Chondrocyte (in vitro differentiated cells): ENCODE results near the gene MVP. TPM values are rescaled to one million over a fixed set of nuclear protein-coding genes. Genes with fewer than 3 reads are reported as not detected.

Source experiments
- DNase-seq: peaks from one replicate; pipeline ENCODE4 v3.0.0; 2021; ENCODE audit warnings: mixed read lengths, low spot score
- H3K27ac Mint-ChIP-seq: one replicate; pipeline ENCODE4 v1.8.0; 2021; ENCODE audit warnings: mild to moderate bottlenecking, moderate library complexity, mixed read lengths; ENCODE audit not compliant: unreplicated experiment
- H3K27me3 Mint-ChIP-seq: 2 replicates; pipeline ENCODE4 v1.8.0; 2021; ENCODE audit warnings: low read depth, mixed read lengths
- H3K36me3 Mint-ChIP-seq: 2 replicates; pipeline ENCODE4 v1.8.0; 2021; ENCODE audit warnings: low read depth, mixed read lengths
- H3K4me1 Mint-ChIP-seq: 2 replicates; pipeline ENCODE4 v1.8.0; 2021; ENCODE audit warnings: low read depth, mild to moderate bottlenecking, mixed read lengths
- H3K4me3 Mint-ChIP-seq: one replicate; pipeline ENCODE4 v1.8.0; 2021; ENCODE audit warnings: mild to moderate bottlenecking, moderate library complexity, mixed read lengths; ENCODE audit not compliant: unreplicated experiment
- H3K9me3 Mint-ChIP-seq: 2 replicates; pipeline ENCODE4 v1.8.0; 2021; ENCODE audit warnings: low read depth, mixed read lengths
- CTCF ChIP-seq: fragments of 200-600 bp; sonication (generic); IDR thresholded peaks from 2 replicates; pipeline ENCODE4 v1.5.0; 2021; ENCODE audit warnings: antibody characterized with exemption, mild to moderate bottlenecking, moderate library complexity
- total RNA-seq: library from RNA; stranded (reverse); gene quantifications from 3 replicates; pipeline ENCODE4 v1.2.1, GENCODE V29; 2021

MVP gene
- total RNA-seq, 1 donor from 2014 or later: 101 TPM

GRCh38 chr16:29809850-29810698 is 10.2 kb upstream of the MVP start:
- peaks cover 62% of the 10 kb centered on the region for H3K4me1 Mint-ChIP-seq
- peak overlapping the region; percentile 82 for H3K4me3 Mint-ChIP-seq

GRCh38 chr16:29810699-29811169 is 9.5 kb upstream of the MVP start:
- H3K4me1 Mint-ChIP-seq: peaks cover 65% of the 10 kb centered on the region
- no peak for DNase-seq
- H3K9me3 Mint-ChIP-seq: no peaks in the 10 kb centered on the region

More at GRCh38 chr16:29809850-29810698, 10.2 kb upstream of the MVP start:
- Mint-ChIP-seq H3K27ac (peak overlapping the region; percentile 97), H3K36me3 (peaks cover 10% of the 10 kb centered on the region), H3K27me3 (no peaks in the 10 kb centered on the region), H3K9me3 (no peaks in the 10 kb centered on the region)
- DNase-seq: no peak
- no peak for TF ChIP-seq CTCF

GRCh38 chr16:29811170-29811895 is 8.9 kb upstream of the MVP start:
- peak overlapping the region; percentile 82 for H3K4me3 Mint-ChIP-seq
- no peaks in the 10 kb centered on the region for H3K27me3 Mint-ChIP-seq
- H3K9me3 Mint-ChIP-seq: no peaks in the 10 kb centered on the region
- H3K27ac Mint-ChIP-seq: peak overlapping the region; percentile 97
- DNase-seq: peak; percentile 99
- H3K4me1 Mint-ChIP-seq: peaks cover 66% of the 10 kb centered on the region
- H3K36me3 Mint-ChIP-seq: peaks cover 9% of the 10 kb centered on the region
- no peak for TF ChIP-seq CTCF

More at GRCh38 chr16:29810699-29811169, 9.5 kb upstream of the MVP start:
- Mint-ChIP-seq H3K4me3 (peak overlapping the region; percentile 82), H3K36me3 (peaks cover 9% of the 10 kb centered on the region), H3K27me3 (no peaks in the 10 kb centered on the region), H3K27ac (peak overlapping the region; percentile 97)
- no peak for TF ChIP-seq CTCF

- peak; percentile 12 for TF ChIP-seq CTCF
- peak within 1 kb of the TSS; percentile 82 for H3K4me3 Mint-ChIP-seq
- DNase-seq: no peak
- no peaks in the 10 kb centered on the region for H3K9me3 Mint-ChIP-seq
- peak within 1 kb of the TSS; percentile 97 for H3K27ac Mint-ChIP-seq
- H3K4me1 Mint-ChIP-seq: peaks cover 71% of the 10 kb centered on the region
- H3K27me3 Mint-ChIP-seq: no peaks in the 10 kb centered on the region
- peaks cover 9% of the 10 kb centered on the region for H3K36me3 Mint-ChIP-seq
Measured at GRCh38 chr16:29811896-29812665, 8.2 kb upstream of the MVP start, which contains the start of gene PRRT2. PRRT2 (plus strand) TSS chr16:29812193; CDS start chr16:29813055, 862 bp downstream.
